ENCODE measurements around the gene LAMTOR4. TPM values are rescaled to one million over a fixed set of nuclear protein-coding genes. Genes with fewer than 3 reads are reported as not detected.

Gene LAMTOR4
- total RNA-seq, 3 donors from 2014 or later = 154 to 285 (median 207) TPM

- Histone ChIP-seq H3K27ac (peak overlapping the region; percentile 15 to 57), H3K36me3 (no peaks in the 10 kb centered on the region), H3K9me3 (no peaks in the 10 kb centered on the region), H3K4me1 (peaks cover 3 to 7% of the 10 kb centered on the region in 2 donors), H3K4me3 (no peak overlapping the region), H3K27me3 (no peaks in the 10 kb centered on the region)
- no peak for DNase-seq (ENCODE audit: low spot score in 2 of 2)
- TF ChIP-seq POLR2AphosphoS5 (IDR thresholded peaks at IDR 0.05) = no peak
- no peak for TF ChIP-seq POLR2A (IDR thresholded peaks at IDR 0.05)
- no peak for TF ChIP-seq CTCF (IDR thresholded peaks at IDR 0.05)
- intact Hi-C loops (cut with DNase I; ENCODE audit: low total_unique reads) = no loop called here
These were observed 26.1 kb upstream of the LAMTOR4 start for GRCh38 chr7:100122568-100122967.

DNA sequence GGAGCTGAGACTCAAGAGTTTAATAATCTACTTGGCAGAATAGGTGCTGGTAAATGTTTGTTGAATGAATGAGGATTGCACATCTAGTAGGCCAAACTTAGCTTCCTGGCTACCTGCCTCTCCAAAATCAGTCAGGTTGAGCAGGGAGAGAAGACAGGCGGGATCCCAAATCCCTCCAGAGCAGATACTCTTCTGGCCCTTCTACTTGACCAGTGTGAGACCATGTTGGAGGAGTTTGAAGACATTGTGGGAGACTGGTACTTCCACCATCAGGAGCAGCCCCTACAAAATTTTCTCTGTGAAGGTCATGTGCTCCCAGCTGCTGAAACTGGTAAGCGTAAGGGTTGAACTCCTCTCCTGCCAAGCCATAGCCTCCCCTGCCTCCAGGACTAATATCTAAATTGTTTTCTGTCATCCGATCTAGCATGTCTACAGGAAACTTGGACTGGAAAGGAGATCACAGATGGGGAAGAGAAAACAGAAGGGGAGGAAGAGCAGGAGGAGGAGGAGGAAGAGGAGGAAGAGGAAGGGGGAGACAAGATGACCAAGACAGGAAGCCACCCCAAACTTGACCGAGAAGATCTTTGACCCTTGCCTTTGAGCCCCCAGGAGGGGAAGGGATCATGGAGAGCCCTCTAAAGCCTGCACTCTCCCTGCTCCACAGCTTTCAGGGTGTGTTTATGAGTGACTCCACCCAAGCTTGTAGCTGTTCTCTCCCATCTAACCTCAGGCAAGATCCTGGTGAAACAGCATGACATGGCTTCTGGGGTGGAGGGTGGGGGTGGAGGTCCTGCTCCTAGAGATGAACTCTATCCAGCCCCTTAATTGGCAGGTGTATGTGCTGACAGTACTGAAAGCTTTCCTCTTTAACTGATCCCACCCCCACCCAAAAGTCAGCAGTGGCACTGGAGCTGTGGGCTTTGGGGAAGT is 24.2 kb upstream of the LAMTOR4 start:
- no peak overlapping the region for H3K27ac ChIP-seq
- H3K36me3 ChIP-seq = no peaks in the 10 kb centered on the region
- intact Hi-C loops (cut with DNase I; ENCODE audit: low total_unique reads) = no loop called here
- no peak for DNase-seq (ENCODE audit: low spot score in 2 of 2)
- no peaks in the 10 kb centered on the region for H3K9me3 ChIP-seq
- H3K4me1 ChIP-seq = peaks cover 0 to 7% of the 10 kb centered on the region in 2 donors
- no peak overlapping the region for H3K4me3 ChIP-seq
- no peaks in the 10 kb centered on the region for H3K27me3 ChIP-seq
- TF ChIP-seq POLR2AphosphoS5 (IDR thresholded peaks at IDR 0.05) = no peak
- no peak for TF ChIP-seq POLR2A (IDR thresholded peaks at IDR 0.05)

GRCh38 chr7:100126239-100126930 is 22.3 kb upstream of the LAMTOR4 start:
- DNase-seq (ENCODE audit: low spot score in 2 of 2) = no peak
- Histone ChIP-seq H3K4me3 (peak overlapping the region; percentile 88 to 94 (median 90)), H3K9me3 (no peaks in the 10 kb centered on the region), H3K27ac (peak overlapping the region; percentile 98 to 99), H3K36me3 (no peaks in the 10 kb centered on the region), H3K4me1 (no peaks in the 10 kb centered on the region), H3K27me3 (no peaks in the 10 kb centered on the region)
- TF ChIP-seq CTCF (IDR thresholded peaks at IDR 0.05) (peak in 2 of 3 donors; percentile 15 to 32), POLR2A (IDR thresholded peaks at IDR 0.05) (no peak)
- intact Hi-C loops (cut with DNase I; ENCODE audit: low total_unique reads) = no loop called here

DNA sequence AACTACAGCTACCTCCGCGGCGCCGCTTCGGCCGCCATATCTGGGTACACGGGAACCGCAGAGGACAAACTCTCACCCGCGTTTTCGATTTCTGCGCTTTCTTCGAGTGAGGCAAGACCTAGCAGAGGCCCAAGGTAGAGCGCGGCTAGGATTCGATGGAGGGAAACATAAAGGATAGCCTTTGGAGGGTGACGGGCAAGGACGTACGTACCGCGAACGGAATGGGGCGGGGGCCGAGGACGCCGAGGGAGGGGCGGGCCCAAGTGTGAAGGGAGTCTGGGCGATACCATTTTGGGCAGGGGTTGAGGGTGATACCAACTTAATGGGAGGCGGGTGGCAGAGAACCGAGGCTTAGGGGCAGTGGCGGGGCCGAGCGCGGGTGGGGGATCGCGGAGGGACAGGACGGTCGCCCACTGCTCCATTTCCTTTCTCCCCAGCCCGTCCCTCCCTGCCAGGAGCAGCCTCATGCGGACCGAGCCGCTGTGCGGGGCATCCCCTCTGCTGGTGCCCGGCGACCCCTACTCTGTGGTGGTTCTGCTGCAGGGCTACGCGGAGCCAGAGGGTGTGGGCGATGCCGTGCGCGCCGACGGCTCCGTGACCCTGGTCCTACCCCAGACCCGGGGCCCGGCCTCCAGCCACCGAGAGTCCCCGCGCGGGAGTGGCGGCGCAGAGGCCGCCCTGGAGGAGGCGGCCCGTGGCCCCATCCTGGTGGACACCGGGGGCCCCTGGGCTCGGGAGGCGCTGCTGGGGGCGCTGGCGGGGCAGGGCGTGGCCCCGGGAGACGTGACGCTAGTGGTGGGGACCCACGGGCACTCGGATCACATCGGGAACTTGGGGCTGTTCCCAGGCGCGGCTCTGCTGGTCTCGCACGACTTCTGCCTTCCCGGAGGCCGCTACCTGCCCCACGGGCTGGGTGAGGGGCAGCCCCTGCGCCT is 21.5 kb upstream of the LAMTOR4 start, which contains the start of gene MBLAC1:
Gene MBLAC1 (plus strand): TSS at position 37 of the 935 bp plus-strand sequence. CDS start 429 bp downstream, at position 466.
- Histone ChIP-seq H3K4me3 (peak within 1 kb of the TSS; percentile 88 to 94 (median 90)), H3K36me3 (no peaks in the 10 kb centered on the region), H3K4me1 (no peaks in the 10 kb centered on the region), H3K27ac (peak within 1 kb of the TSS; percentile 98 to 99), H3K27me3 (no peaks in the 10 kb centered on the region), H3K9me3 (no peaks in the 10 kb centered on the region)
- TF ChIP-seq CTCF (IDR thresholded peaks at IDR 0.05) = no peak
- peak; percentile 32 for TF ChIP-seq POLR2A (IDR thresholded peaks at IDR 0.05)
- peak; percentile 84 to 95 (median 85) for TF ChIP-seq POLR2AphosphoS5 (IDR thresholded peaks at IDR 0.05)
- peak; percentile 74 to 90 for DNase-seq (ENCODE audit: low spot score in 2 of 2)
- intact Hi-C loops (cut with DNase I; ENCODE audit: low total_unique reads) = no loop called here

Data from breast epithelium (tissue), 4 donors.